ENCODE measurements around the gene PXDC1.

DNA sequence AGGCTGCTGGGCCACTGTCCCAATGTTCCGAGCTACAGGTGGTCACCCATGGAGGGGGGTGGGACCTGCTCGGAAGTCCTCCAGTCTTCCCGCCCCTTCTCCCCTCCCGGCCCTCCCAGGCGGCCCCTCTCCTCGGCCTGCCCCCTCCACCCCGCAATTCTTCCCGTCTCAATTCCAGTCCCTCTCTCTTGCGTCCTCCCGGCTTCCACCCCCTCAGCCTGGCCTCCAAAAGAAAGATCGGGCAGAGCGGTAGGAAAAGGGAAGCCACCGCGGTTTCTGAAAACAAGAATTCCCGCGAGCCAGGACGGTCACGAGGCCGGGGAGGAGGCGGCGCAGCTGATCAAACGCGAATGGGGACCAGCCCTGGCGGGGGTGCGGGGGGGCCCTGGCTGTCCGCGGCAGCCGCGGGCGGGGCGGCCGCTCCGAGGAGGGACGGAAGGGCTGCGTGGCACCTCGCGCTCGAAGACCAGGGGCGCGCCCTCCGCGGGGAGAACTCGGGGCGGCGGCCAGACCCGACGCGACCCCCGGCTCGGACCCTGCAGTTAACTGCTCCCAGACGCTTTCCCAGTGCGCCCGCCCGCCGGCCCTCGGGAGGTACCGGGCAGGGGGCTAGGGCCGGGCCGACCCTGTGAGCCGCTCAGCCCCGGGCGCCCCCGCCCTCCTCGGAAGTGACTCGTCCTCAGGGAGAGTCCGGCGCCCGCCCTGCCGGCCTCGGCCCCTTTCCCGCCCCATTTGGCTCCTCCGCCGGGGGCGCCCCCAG, 1.0 kb downstream of the PXDC1 start:
- TF ChIP-seq CTCF (conservative IDR thresholded peaks at IDR 0.05; ENCODE audit: low read length) (no peak), EZH2phosphoT487 (IDR thresholded peaks at IDR 0.05; ENCODE audit: borderline replicate concordance) (no peak)

Data from Loucy (cell line).